SK-N-SH (cell line): ENCODE data around the gene SLC24A3. TPM values are rescaled to one million over a fixed set of nuclear protein-coding genes. Genes with fewer than 3 reads are reported as not detected.
A peak's percentile ranks its signal among the peaks of the same experiment; 100 is the strongest.

Experiments used
- CTCF ChIA-PET: fragments of 300-600, 350-600 bp; formaldehyde crosslinking; extraction: SDS; loops from one replicate; lab custom pipeline; 2021; lab: Yijun Ruan, JAX
- POLR2A ChIA-PET: fragments of 350-600 bp; sonication (Branson Sonifier 250); formaldehyde crosslinking; extraction: SDS; loops from one replicate; lab custom pipeline; 2020; ENCODE audit warnings: antibody characterized with exemption, inconsistent platforms; lab: Yijun Ruan, JAX
- DNase-seq: peaks from one replicate; pipeline ENCODE4 v3.0.0; 2012
- H2AFZ ChIP-seq: fragments of 200-600 bp; sonication (generic); 2 replicates; pipeline ENCODE4 v1.8.1; 2016; ENCODE audit warnings: antibody characterized with exemption, mild to moderate bottlenecking, low read depth
- H3F3A ChIP-seq: fragments of 200-600 bp; sonication (generic); replicated peaks from 2 replicates; pipeline ENCODE3; 2016; ENCODE audit warnings: antibody characterized with exemption, mild to moderate bottlenecking; ENCODE audit not compliant: insufficient read depth
- H3K27ac ChIP-seq, 2 experiments: fragments of 200-500 bp in 1 of 2; fragments of 200-600 bp in 1 of 2; sonication (Bioruptor generic) in 1 of 2; sonication (generic), shearing (Covaris generic) in 1 of 2; 2 replicates each; pipeline versions ENCODE4 v1.5.1 to v1.6.1; 2014 to 2016; ENCODE audit warnings: low read depth in 2 of 2, inconsistent platforms in 1 of 2, low read length in 1 of 2, mild to moderate bottlenecking in 1 of 2, mixed read lengths in 1 of 2
- H3K27me3 ChIP-seq: fragments of 200-600 bp; sonication (generic), shearing (Covaris generic); 2 replicates; pipeline ENCODE4 v1.6.1; 2016; ENCODE audit warnings: mixed run types; ENCODE audit not compliant: insufficient read depth
- H3K36me3 ChIP-seq, 2 experiments: fragments of 200-500 bp in 1 of 2; fragments of 200-600 bp in 1 of 2; sonication (Bioruptor generic) in 1 of 2; sonication (generic) in 1 of 2; replicated peaks in 1 of 2; 2 replicates each; pipeline versions ENCODE3 to v1.5.1; 2014 to 2016; ENCODE audit warnings: low read length in 1 of 2, mild to moderate bottlenecking in 1 of 2; ENCODE audit not compliant: insufficient read depth in 2 of 2, control insufficient read depth in 1 of 2
- H3K4me1 ChIP-seq, 2 experiments: fragments of 200-500 bp in 1 of 2; fragments of 200-600 bp in 1 of 2; sonication (Bioruptor generic) in 1 of 2; sonication (generic), shearing (Covaris generic) in 1 of 2; 2 replicates each; pipeline versions ENCODE4 v1.5.1 to v1.6.1; 2014 to 2016; ENCODE audit warnings: low read depth in 1 of 2, low read length in 1 of 2, mixed run types in 1 of 2; ENCODE audit not compliant: insufficient read depth in 2 of 2, control insufficient read depth in 1 of 2
- H3K4me2 ChIP-seq: fragments of 200-600 bp; sonication (generic), shearing (Covaris generic); 2 replicates; pipeline ENCODE4 v1.6.1; 2017; ENCODE audit warnings: mixed run types
- H3K4me3 ChIP-seq, 2 experiments: fragments of 200-500 bp in 1 of 2; fragments of 200-600 bp in 1 of 2; sonication (Bioruptor generic) in 1 of 2; sonication (generic), shearing (Covaris generic) in 1 of 2; 2 replicates each; pipeline versions ENCODE4 v1.5.1 to v1.8.1; 2014 to 2016; ENCODE audit warnings: low read depth in 2 of 2, inconsistent platforms in 1 of 2, low read length in 1 of 2, mild to moderate bottlenecking in 1 of 2, mixed read lengths in 1 of 2, moderate library complexity in 1 of 2
- H3K79me2 ChIP-seq: fragments of 200-600 bp; sonication (generic); 2 replicates; pipeline ENCODE4 v1.8.1; 2017; ENCODE audit warnings: mild to moderate bottlenecking; ENCODE audit not compliant: insufficient read depth
- H3K9ac ChIP-seq: fragments of 200-600 bp; sonication (generic); 2 replicates; pipeline ENCODE4 v1.6.1; 2017; ENCODE audit warnings: mixed run types
- H3K9me2 ChIP-seq: fragments of 200-600 bp; sonication (generic); 2 replicates; pipeline ENCODE4 v1.6.1; 2017; ENCODE audit warnings: mixed run types
- H3K9me3 ChIP-seq: fragments of 200-600 bp; sonication (generic); 2 replicates; pipeline ENCODE4 v1.6.1; 2017; ENCODE audit warnings: mixed run types, mild to moderate bottlenecking, moderate library complexity
- H4K20me1 ChIP-seq: fragments of 200-600 bp; sonication (generic); 2 replicates; pipeline ENCODE4 v1.6.1; 2017; ENCODE audit warnings: mild to moderate bottlenecking, mixed run types; ENCODE audit not compliant: insufficient read depth
- CHD2 ChIP-seq: fragments of 150-350 bp; IDR thresholded peaks from 2 replicates; pipeline ENCODE4 v1.6.1; 2018; ENCODE audit warnings: low read length; ENCODE audit not compliant: partially characterized antibody
- CTCF ChIP-seq: fragments of 200-600 bp; sonication (generic); IDR thresholded peaks from 2 replicates; pipeline ENCODE4 v1.6.1; 2017; ENCODE audit warnings: antibody characterized with exemption, mild to moderate bottlenecking, moderate library complexity
- EP300 ChIP-seq, 2 experiments: IDR thresholded peaks; 2 replicates each; pipeline versions ENCODE4 v1.4.0 to v1.6.1; 2012; ENCODE audit warnings: borderline replicate concordance in 1 of 2, low read depth in 1 of 2, low read length in 1 of 2
- FOSL2 ChIP-seq: IDR thresholded peaks from 2 replicates; pipeline ENCODE4 v1.4.0; 2012; ENCODE audit warnings: low read depth, mild to moderate bottlenecking, moderate library complexity, borderline replicate concordance
- FOXJ3 ChIP-seq: sonication (generic); formaldehyde crosslinking; IDR thresholded peaks from 2 replicates; pipeline ENCODE4 v1.5.1; 2020; ENCODE audit warnings: mild to moderate bottlenecking, missing genetic modification reagents
- GATA2 ChIP-seq: sonication (generic); formaldehyde crosslinking; IDR thresholded peaks from 2 replicates; pipeline ENCODE4 v1.5.0; 2020; ENCODE audit warnings: mild to moderate bottlenecking, missing genetic modification reagents
- MEF2A ChIP-seq: IDR thresholded peaks from 2 replicates; pipeline ENCODE4 v1.4.0; 2012; ENCODE audit warnings: low read depth, borderline replicate concordance
- NFIC ChIP-seq: IDR thresholded peaks from 2 replicates; pipeline ENCODE4 v1.4.0; 2012; ENCODE audit warnings: borderline replicate concordance
- NRF1 ChIP-seq: IDR thresholded peaks from 2 replicates; pipeline ENCODE4 v1.6.1; 2012; ENCODE audit warnings: low read depth, mild to moderate bottlenecking, low read length
- RAD21 ChIP-seq: IDR thresholded peaks from 2 replicates; pipeline ENCODE4 v1.6.1; 2012; ENCODE audit warnings: mild to moderate bottlenecking, low read length
- RCOR1 ChIP-seq: fragments of 150-350 bp; IDR thresholded peaks from 2 replicates; pipeline ENCODE4 v1.6.1; 2017; ENCODE audit warnings: antibody characterized with exemption, low read length
- REST ChIP-seq: IDR thresholded peaks from 2 replicates; pipeline ENCODE4 v1.6.1; 2012; ENCODE audit warnings: mild to moderate bottlenecking, low read depth, low read length, moderate library complexity
- SIN3A ChIP-seq: IDR thresholded peaks from 2 replicates; pipeline ENCODE4 v1.6.1; 2012; ENCODE audit warnings: low read depth, mild to moderate bottlenecking, low read length, moderate library complexity, borderline replicate concordance
- TEAD4 ChIP-seq: IDR thresholded peaks from 2 replicates; pipeline ENCODE4 v1.4.0; 2012; ENCODE audit warnings: mild to moderate bottlenecking, borderline replicate concordance; ENCODE audit not compliant: insufficient read depth
- USF2 ChIP-seq: fragments of 150-350 bp; IDR thresholded peaks from 2 replicates; pipeline ENCODE4 v1.6.1; 2017; ENCODE audit warnings: antibody characterized with exemption, low read length, low read depth, borderline replicate concordance
- YY1 ChIP-seq: IDR thresholded peaks from 2 replicates; pipeline ENCODE4 v1.4.0; 2012; ENCODE audit warnings: low read depth, mild to moderate bottlenecking
- ZBTB33 ChIP-seq: IDR thresholded peaks from 2 replicates; pipeline ENCODE4 v1.4.0; 2012; ENCODE audit warnings: low read depth, borderline replicate concordance
- WGBS: methylation state at CpG from one replicate; pipeline ENCODE4 v1.1.6; 2017; ENCODE audit warnings: low lambda C conversion rate; 5-methylcytosine and 5-hydroxymethylcytosine counted together
- polyA plus RNA-seq, 3 experiments: library from polyadenylated mRNA; depleted of rRNA; stranded (reverse); fragments of >200 nt; gene quantifications; 2 replicates each; pipeline ENCODE4 v1.2.3, GENCODE V29; 2012

SLC24A3 gene
- polyA plus RNA-seq, 1 of the 3 experiments (the other 2 are of a cell fraction), result not detected

GRCh38 chr20:19747903-19748302, 535.5 kb downstream of the SLC24A3 start:
- Histone ChIP-seq H3K4me1 (peaks cover 0 to 7% of the 10 kb centered on the region in 2 experiments; a peak in 1 of 4 replicates), H3K9me2 (no peaks in the 10 kb centered on the region), H3K4me2 (no peak overlapping the region), H3F3A (no peaks in the 10 kb centered on the region), H3K79me2 (no peaks in the 10 kb centered on the region), H3K27me3 (no peaks in the 10 kb centered on the region), H3K9ac (no peak overlapping the region), H3K9me3 (no peaks in the 10 kb centered on the region), H3K36me3 (no peaks in the 10 kb centered on the region), H4K20me1 (no peaks in the 10 kb centered on the region), H3K27ac (no peak overlapping the region), H2AFZ (no peak overlapping the region), H3K4me3 (no peak overlapping the region)
- ChIA-PET POLR2A (no interaction called here), CTCF (no interaction called here)
- 79% methylated on average over 4 of the region's 4 CpGs for WGBS
- no peak for DNase-seq
- TF ChIP-seq CHD2, result no peak
- TF ChIP-seq REST, result peak; percentile 64; the same call in 1 of the 2 replicates
- TF ChIP-seq GATA2 (CRISPR knock-in tag), result no peak
- no peak for TF ChIP-seq MEF2A
- TF ChIP-seq NFIC, result no peak
- no peak for TF ChIP-seq YY1

- H3K4me1 ChIP-seq, result peaks cover 0 to 7% of the 10 kb centered on the region in 2 experiments; a peak in 1 of 4 replicates
- H3K4me3 ChIP-seq, result no peak overlapping the region
- POLR2A ChIA-PET, result no interaction called here
- no peak overlapping the region for H3K4me2 ChIP-seq
- 66% methylated on average over 2 of the region's 2 CpGs for WGBS
- no peaks in the 10 kb centered on the region for H3K9me2 ChIP-seq
- H3K79me2 ChIP-seq, result no peaks in the 10 kb centered on the region
- H2AFZ ChIP-seq, result no peak overlapping the region
- H3K9ac ChIP-seq, result no peak overlapping the region
- CTCF ChIA-PET, result no interaction called here
- no peak for DNase-seq
- no peaks in the 10 kb centered on the region for H3K9me3 ChIP-seq
- no peaks in the 10 kb centered on the region for H3K27me3 ChIP-seq
- no peak overlapping the region for H3K27ac ChIP-seq
- no peaks in the 10 kb centered on the region for H3F3A ChIP-seq
- no peaks in the 10 kb centered on the region for H4K20me1 ChIP-seq
- H3K36me3 ChIP-seq, result no peaks in the 10 kb centered on the region
- TF ChIP-seq FOXJ3 (CRISPR knock-in tag) (no peak), USF2 (no peak), ZBTB33 (no peak), FOSL2 (no peak), EP300 (IDR thresholded peaks at IDR 0.05; ENCODE audit: borderline replicate concordance in 1 of 2, low read depth in 1 of 2, low read length in 1 of 2) (no peak), RAD21 (no peak), TEAD4 (no peak), CTCF (no peak), RCOR1 (no peak), NRF1 (no peak), NFIC (no peak), SIN3A (no peak)
Observed at GRCh38 chr20:19748681-19749080, 536.2 kb downstream of the SLC24A3 start.
